ENCODE data around the gene UPK3A. TPM values are rescaled to one million over a fixed set of nuclear protein-coding genes. Genes with fewer than 3 reads are reported as not detected.

Gene UPK3A
- polyA plus RNA-seq, 3 donors: 6.0 to 19.0 (median 14.0) TPM

- Histone ChIP-seq H4K20me1 (ENCODE audit: insufficient read depth, low read length) (peaks cover 26% of the 10 kb centered on the region), H3K27me3 (ENCODE audit: control insufficient read depth in 2 of 2, insufficient read depth in 2 of 2, low read length in 2 of 2) (no peaks in the 10 kb centered on the region), H2AFZ (ENCODE audit: insufficient read depth, low read depth, low read length, poor library complexity, severe bottlenecking) (no peak overlapping the region), H3K27ac (ENCODE audit: low read depth in 1 of 2, low read length in 2 of 2) (no peak overlapping the region), H3K9me3 (replicated peaks in 1 of 2; ENCODE audit: control insufficient read depth in 1 of 2, insufficient read depth in 1 of 2, low read length in 2 of 2) (no peaks in the 10 kb centered on the region), H3K4me3 (replicated peaks in 1 of 3; ENCODE audit: low read depth in 2 of 3, low read length in 3 of 3) (no peak overlapping the region), H3K36me3 (replicated peaks in 1 of 2; ENCODE audit: control insufficient read depth in 1 of 2, insufficient read depth in 2 of 2, low read length in 2 of 2) (peaks cover 0 to 3% of the 10 kb centered on the region in 2 donors), H3K4me2 (replicated peaks; ENCODE audit: extremely low read depth, low read length, poor library complexity, severe bottlenecking) (no peak overlapping the region), H3K9ac (ENCODE audit: insufficient read depth, low read length, poor library complexity, severe bottlenecking) (no peak overlapping the region), H3K79me2 (ENCODE audit: insufficient read depth, low read length) (peaks cover 73% of the 10 kb centered on the region), H3K4me1 (ENCODE audit: control insufficient read depth in 1 of 2, insufficient read depth in 2 of 2, low read length in 2 of 2) (peaks cover 50 to 59% of the 10 kb centered on the region in 2 donors)
- Mint-ChIP-seq H3K27ac (peak overlapping the region in 1 of 7 donors; percentile 0), H3K4me3 (no peak overlapping the region), H3K4me1 (peaks cover 71% of the 10 kb centered on the region), H3K9me3 (no peaks in the 10 kb centered on the region), H3K27me3 (ENCODE audit: low read depth in 3 of 3) (peaks cover 2 to 5% (median 4%) of the 10 kb centered on the region in 3 donors), H3K36me3 (peaks cover 18 to 21% of the 10 kb centered on the region in 2 donors)
- intact Hi-C loops (cut with micrococcal nuclease): loop anchor here in 1 of 2 donors (5.0 kb wide), 1 partner anchor 86 kb away; no protein-coding TSS in a partner anchor
- 96% methylated on average over 2 of the region's 4 CpGs for WGBS (ENCODE audit: insufficient coverage)
- no peak for TF ChIP-seq CTCF (IDR thresholded peaks at IDR 0.05)
- DNase-seq: no peak
These were observed 28.1 kb downstream of the UPK3A start for GRCh38 chr22:45312856-45313255.

- Histone ChIP-seq H3K4me2 (replicated peaks; ENCODE audit: extremely low read depth, low read length, poor library complexity, severe bottlenecking) (peak overlapping the region; percentile 10), H3K79me2 (ENCODE audit: insufficient read depth, low read length) (peaks cover 85% of the 10 kb centered on the region), H3K9ac (ENCODE audit: insufficient read depth, low read length, poor library complexity, severe bottlenecking) (no peak overlapping the region), H3K4me1 (ENCODE audit: control insufficient read depth in 1 of 2, insufficient read depth in 2 of 2, low read length in 2 of 2) (peaks cover 55 to 62% of the 10 kb centered on the region in 2 donors), H3K9me3 (replicated peaks in 1 of 2; ENCODE audit: control insufficient read depth in 1 of 2, insufficient read depth in 1 of 2, low read length in 2 of 2) (no peaks in the 10 kb centered on the region), H3K4me3 (replicated peaks in 1 of 3; ENCODE audit: low read depth in 2 of 3, low read length in 3 of 3) (no peak overlapping the region), H3K27me3 (ENCODE audit: control insufficient read depth in 2 of 2, insufficient read depth in 2 of 2, low read length in 2 of 2) (no peaks in the 10 kb centered on the region), H2AFZ (ENCODE audit: insufficient read depth, low read depth, low read length, poor library complexity, severe bottlenecking) (no peak overlapping the region), H3K27ac (ENCODE audit: low read depth in 1 of 2, low read length in 2 of 2) (peak overlapping the region; percentile 39 to 51), H3K36me3 (replicated peaks in 1 of 2; ENCODE audit: control insufficient read depth in 1 of 2, insufficient read depth in 2 of 2, low read length in 2 of 2) (peaks cover 0 to 3% of the 10 kb centered on the region in 2 donors), H4K20me1 (ENCODE audit: insufficient read depth, low read length) (peaks cover 35% of the 10 kb centered on the region)
- H3K9me3 Mint-ChIP-seq: no peaks in the 10 kb centered on the region
- H3K4me1 Mint-ChIP-seq: peaks cover 73% of the 10 kb centered on the region
- no peak for TF ChIP-seq CTCF (IDR thresholded peaks at IDR 0.05)
- peaks cover 18 to 21% of the 10 kb centered on the region in 2 donors for H3K36me3 Mint-ChIP-seq
- intact Hi-C loops (cut with micrococcal nuclease): loop anchor here in 1 of 2 donors (5.0 kb wide), 1 partner anchor 87 kb away; no protein-coding TSS in a partner anchor
- H3K27ac Mint-ChIP-seq: peak overlapping the region; percentile 70 to 89 (median 86)
- H3K4me3 Mint-ChIP-seq: peak overlapping the region; percentile 56 to 58
- DNase-seq: no peak
- 40% methylated on average over 2 of the region's 8 CpGs for WGBS (ENCODE audit: insufficient coverage)
- peaks cover 2 to 5% (median 4%) of the 10 kb centered on the region in 3 donors for H3K27me3 Mint-ChIP-seq (ENCODE audit: low read depth in 3 of 3)
These were observed 29.4 kb downstream of the UPK3A start for GRCh38 chr22:45314054-45314721.
